Measurements from ENCODE around the gene ARRDC3.
"Not testable (repeated sequence)": the region's sequence is repeated elsewhere in the genome, so short reads cannot be mapped to it uniquely, and the experiment has no call there.

Gene ARRDC3

DNA sequence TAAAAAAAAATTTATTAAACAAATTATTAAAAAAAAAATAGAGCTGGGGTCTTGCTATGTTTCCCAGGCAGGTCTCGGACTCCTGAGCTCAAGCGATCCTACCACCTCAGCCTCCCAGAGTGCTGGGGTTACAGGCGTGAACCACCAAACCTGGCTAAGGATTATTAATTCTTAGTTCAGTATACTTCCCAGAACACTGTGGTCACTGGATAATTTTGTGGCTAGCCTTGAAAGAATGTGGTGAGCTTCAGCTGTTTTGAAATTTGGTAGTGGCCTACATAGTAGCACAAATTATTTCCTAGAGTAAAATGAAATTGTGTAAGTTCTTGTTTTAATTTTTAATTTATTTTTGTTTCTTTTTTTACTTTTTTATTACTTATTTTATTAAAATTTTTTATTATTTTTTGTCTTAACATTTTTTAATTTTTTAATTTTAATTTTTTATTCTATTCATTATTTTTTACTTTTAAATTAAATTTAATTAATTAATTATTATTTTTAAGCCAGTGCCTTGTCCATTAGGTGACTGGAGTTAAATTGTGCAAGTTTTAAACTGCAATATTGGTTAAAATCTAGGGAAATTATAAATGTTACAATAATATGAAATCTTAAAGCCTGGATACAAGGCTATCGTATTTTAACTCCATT, 23.0 kb downstream of the ARRDC3 start:
- no peak for DNase-seq

GRCh38 chr5:91357806-91358205, 25.3 kb downstream of the ARRDC3 start:
- H3K27ac Mint-ChIP-seq: no peak overlapping the region
- H3K9me3 Mint-ChIP-seq: peaks cover 3 to 9% of the 10 kb centered on the region in 2 donors
- H3K27me3 Mint-ChIP-seq: no peaks in the 10 kb centered on the region
- H3K4me1 Mint-ChIP-seq: peaks cover 33 to 34% of the 10 kb centered on the region in 2 donors
- no peak for DNase-seq
- ATAC-seq (replicated peaks): no peak
- peaks cover 0 to 8% of the 10 kb centered on the region in 2 donors for H3K36me3 Mint-ChIP-seq
- no peak overlapping the region for H3K4me3 Mint-ChIP-seq

More for the DNA sequence above, 23.0 kb downstream of the ARRDC3 start:
- H3K27me3 Mint-ChIP-seq: no peaks in the 10 kb centered on the region
- peaks cover 25 to 30% of the 10 kb centered on the region in 2 donors for H3K4me1 Mint-ChIP-seq
- no peak overlapping the region for H3K4me3 Mint-ChIP-seq
- H3K36me3 Mint-ChIP-seq: peaks cover 0 to 8% of the 10 kb centered on the region in 2 donors
- no peak for ATAC-seq (replicated peaks)
- H3K9me3 Mint-ChIP-seq: peaks cover 3 to 9% of the 10 kb centered on the region in 2 donors
- no peak overlapping the region for H3K27ac Mint-ChIP-seq

DNA sequence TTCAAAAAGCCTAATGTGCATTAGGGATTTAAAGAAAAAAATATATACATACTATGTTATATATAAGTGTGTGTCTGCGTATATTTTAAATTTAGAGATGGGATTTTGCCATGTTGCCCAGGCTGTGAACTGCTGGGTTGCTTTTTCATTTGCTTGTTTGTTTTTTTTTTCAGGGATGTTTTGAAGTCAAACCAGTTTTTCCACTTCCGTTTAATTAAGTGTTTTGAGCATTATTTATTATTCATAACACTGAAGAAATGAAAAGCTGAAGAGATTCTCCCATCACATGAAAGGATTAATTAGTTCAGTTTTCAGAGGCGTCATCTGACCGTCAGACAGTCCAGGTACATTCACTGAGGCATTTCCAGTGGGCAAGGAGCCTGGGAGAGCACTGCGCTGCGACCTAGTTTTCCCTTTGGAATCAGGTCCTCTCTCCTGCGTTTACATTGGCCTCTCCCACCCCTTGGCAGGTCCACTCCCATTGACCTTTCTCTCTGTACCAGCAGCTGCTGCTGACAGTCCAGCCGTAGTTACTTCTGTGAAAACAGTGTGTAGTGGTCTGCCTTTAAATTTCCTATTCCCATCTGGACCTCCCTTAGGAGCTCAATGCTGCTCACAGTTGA, 26.0 kb downstream of the ARRDC3 start:
- H3K36me3 Mint-ChIP-seq: peaks cover 0 to 8% of the 10 kb centered on the region in 2 donors
- no peaks in the 10 kb centered on the region for H3K27me3 Mint-ChIP-seq
- H3K4me1 Mint-ChIP-seq: peaks cover 30 to 36% of the 10 kb centered on the region in 2 donors
- no peak for ATAC-seq (replicated peaks)
- H3K4me3 Mint-ChIP-seq: no peak overlapping the region
- H3K27ac Mint-ChIP-seq: no peak overlapping the region
- DNase-seq: no peak
- H3K9me3 Mint-ChIP-seq: peaks cover 3 to 9% of the 10 kb centered on the region in 2 donors

DNA sequence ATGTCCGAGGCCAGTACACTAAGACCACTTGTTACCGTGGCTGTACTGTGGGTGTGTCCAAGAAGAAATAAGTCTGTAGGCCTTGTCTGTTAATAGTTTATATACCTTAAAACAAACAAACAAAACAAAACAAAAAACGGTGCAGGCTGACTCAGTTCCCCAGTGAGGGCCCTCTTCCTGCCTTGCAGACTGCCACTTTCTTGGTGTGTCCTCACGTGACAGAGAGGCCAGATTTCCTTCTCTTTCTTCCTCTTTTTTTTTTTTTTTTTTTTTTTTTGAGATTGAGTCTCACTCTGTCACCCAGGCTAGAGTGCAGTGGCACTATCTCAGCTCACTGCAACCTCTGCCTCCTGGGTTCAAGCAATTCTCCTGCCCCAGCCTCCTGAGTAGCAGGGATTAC, 28.2 kb downstream of the ARRDC3 start:
- H3K4me3 Mint-ChIP-seq, H3K36me3 Mint-ChIP-seq, H3K27me3 Mint-ChIP-seq, H3K9me3 Mint-ChIP-seq: not testable (repeated sequence)
- peak; percentile 15 for DNase-seq
- ATAC-seq (replicated peaks): peak; percentile 86 to 91
- H3K27ac Mint-ChIP-seq: peak overlapping the region; percentile 20
- H3K4me1 Mint-ChIP-seq: peaks cover 16 to 24% of the 10 kb centered on the region in 2 donors

GRCh38 chr5:91352831-91353695, 30.1 kb downstream of the ARRDC3 start:
- H3K4me1 Mint-ChIP-seq: peaks cover 14 to 24% of the 10 kb centered on the region in 2 donors
- DNase-seq (no peak), ATAC-seq (replicated peaks) (no peak)
- H3K27ac Mint-ChIP-seq: no peak overlapping the region
- H3K4me3 Mint-ChIP-seq: no peak overlapping the region
- no peaks in the 10 kb centered on the region for H3K27me3 Mint-ChIP-seq
- H3K36me3 Mint-ChIP-seq: no peaks in the 10 kb centered on the region
- H3K9me3 Mint-ChIP-seq: peaks cover 0 to 4% of the 10 kb centered on the region in 2 donors

DNA sequence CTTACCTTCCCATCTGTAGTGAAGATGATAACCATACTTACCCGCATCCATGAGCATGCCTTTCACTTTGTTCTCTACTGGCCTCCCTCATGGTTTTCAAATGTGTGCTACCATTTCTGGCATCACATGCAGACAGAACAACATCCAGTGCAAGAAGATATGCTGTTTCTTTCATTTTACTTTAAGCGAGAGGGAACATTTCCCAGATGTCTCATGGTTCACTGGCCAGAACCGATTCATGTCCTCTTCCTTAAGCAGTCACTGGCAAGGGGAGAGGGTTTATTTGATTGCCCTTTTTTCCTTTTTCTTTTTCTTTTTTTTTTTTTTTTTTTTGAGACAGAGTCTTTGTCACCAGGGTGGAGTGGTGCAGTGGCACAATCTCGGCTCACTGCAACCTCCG, 37.7 kb downstream of the ARRDC3 start:
- H3K27ac Mint-ChIP-seq: no peak overlapping the region
- peaks cover 0 to 8% of the 10 kb centered on the region in 2 donors for H3K27me3 Mint-ChIP-seq
- no peak for DNase-seq
- H3K9me3 Mint-ChIP-seq: peaks cover 1 to 4% of the 10 kb centered on the region in 2 donors
- no peaks in the 10 kb centered on the region for H3K4me1 Mint-ChIP-seq
- H3K4me3 Mint-ChIP-seq: no peak overlapping the region
- no peaks in the 10 kb centered on the region for H3K36me3 Mint-ChIP-seq
- no peak for ATAC-seq (replicated peaks)

DNA sequence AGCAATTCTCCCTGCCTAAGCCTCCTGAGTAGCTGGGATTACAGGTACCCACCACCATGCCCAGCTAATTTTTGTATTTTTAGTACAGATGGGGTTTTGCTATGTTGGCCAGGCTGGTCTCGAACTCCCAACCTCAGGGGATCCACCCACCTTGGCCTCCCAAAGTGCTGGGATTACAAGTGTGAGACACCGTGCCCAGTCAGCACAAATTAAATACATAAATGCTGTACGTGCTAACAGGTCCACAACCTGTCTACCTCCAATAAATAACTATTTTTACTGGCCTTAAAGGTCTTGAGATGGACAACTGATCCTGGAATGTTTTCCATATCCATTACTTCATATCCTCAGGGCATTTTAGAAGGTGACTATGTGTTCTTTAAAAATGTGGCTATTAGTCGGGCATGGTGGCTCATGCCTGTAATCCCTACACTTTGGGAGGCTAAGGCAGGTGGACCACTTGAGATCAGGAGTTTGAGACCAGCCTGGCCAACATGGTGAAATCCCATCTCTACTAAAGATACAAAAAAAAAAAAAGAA, 38.4 kb downstream of the ARRDC3 start:
- not testable (repeated sequence) for H3K4me1 Mint-ChIP-seq; H3K9me3 Mint-ChIP-seq; H3K27ac Mint-ChIP-seq; DNase-seq; ATAC-seq (replicated peaks); H3K36me3 Mint-ChIP-seq; H3K27me3 Mint-ChIP-seq; H3K4me3 Mint-ChIP-seq

GRCh38 chr5:91343916-91344315, 39.2 kb downstream of the ARRDC3 start:
- peaks cover 0 to 8% of the 10 kb centered on the region in 2 donors for H3K27me3 Mint-ChIP-seq
- no peaks in the 10 kb centered on the region for H3K36me3 Mint-ChIP-seq
- no peak overlapping the region for H3K4me3 Mint-ChIP-seq
- DNase-seq (no peak), ATAC-seq (replicated peaks) (no peak)
- H3K4me1 Mint-ChIP-seq: no peaks in the 10 kb centered on the region
- peaks cover 1 to 4% of the 10 kb centered on the region in 2 donors for H3K9me3 Mint-ChIP-seq
- no peak overlapping the region for H3K27ac Mint-ChIP-seq

GRCh38 chr5:91342931-91343330, 40.2 kb downstream of the ARRDC3 start:
- not testable (repeated sequence) for H3K27ac Mint-ChIP-seq; DNase-seq; ATAC-seq (replicated peaks); H3K36me3 Mint-ChIP-seq; H3K9me3 Mint-ChIP-seq; H3K4me3 Mint-ChIP-seq; H3K4me1 Mint-ChIP-seq; H3K27me3 Mint-ChIP-seq

- Mint-ChIP-seq H3K36me3 (no peaks in the 10 kb centered on the region), H3K9me3 (no peaks in the 10 kb centered on the region), H3K4me1 (no peaks in the 10 kb centered on the region), H3K27ac (no peak overlapping the region), H3K27me3 (peaks cover 0 to 8% of the 10 kb centered on the region in 2 donors), H3K4me3 (no peak overlapping the region)
- DNase-seq (no peak), ATAC-seq (replicated peaks) (no peak)
Observed at GRCh38 chr5:91341154-91341553, 42.0 kb downstream of the ARRDC3 start.

DNA sequence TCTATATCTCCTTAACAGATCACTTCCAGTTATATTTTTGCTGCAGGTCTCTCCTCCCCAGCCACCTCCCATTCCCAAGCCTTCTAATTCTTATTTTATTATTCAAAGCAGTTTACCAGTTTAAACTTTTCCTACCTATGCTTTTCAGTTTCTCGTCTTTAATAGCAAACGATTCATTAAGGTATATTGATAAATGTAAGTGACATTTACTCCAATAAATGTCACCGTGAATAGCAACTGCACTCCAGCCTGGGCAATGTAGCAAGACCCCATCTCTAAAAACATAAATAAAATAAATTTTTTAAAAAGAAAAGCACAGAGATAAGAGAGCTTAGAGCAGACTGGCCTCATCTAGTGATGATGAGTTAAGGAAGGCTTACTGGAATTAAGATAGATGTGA, 42.6 kb downstream of the ARRDC3 start:
- peaks cover 0 to 8% of the 10 kb centered on the region in 2 donors for H3K27me3 Mint-ChIP-seq
- H3K9me3 Mint-ChIP-seq: no peaks in the 10 kb centered on the region
- DNase-seq: no peak
- no peak overlapping the region for H3K27ac Mint-ChIP-seq
- no peaks in the 10 kb centered on the region for H3K4me1 Mint-ChIP-seq
- no peak overlapping the region for H3K4me3 Mint-ChIP-seq
- no peak for ATAC-seq (replicated peaks)
- H3K36me3 Mint-ChIP-seq: no peaks in the 10 kb centered on the region

DNA sequence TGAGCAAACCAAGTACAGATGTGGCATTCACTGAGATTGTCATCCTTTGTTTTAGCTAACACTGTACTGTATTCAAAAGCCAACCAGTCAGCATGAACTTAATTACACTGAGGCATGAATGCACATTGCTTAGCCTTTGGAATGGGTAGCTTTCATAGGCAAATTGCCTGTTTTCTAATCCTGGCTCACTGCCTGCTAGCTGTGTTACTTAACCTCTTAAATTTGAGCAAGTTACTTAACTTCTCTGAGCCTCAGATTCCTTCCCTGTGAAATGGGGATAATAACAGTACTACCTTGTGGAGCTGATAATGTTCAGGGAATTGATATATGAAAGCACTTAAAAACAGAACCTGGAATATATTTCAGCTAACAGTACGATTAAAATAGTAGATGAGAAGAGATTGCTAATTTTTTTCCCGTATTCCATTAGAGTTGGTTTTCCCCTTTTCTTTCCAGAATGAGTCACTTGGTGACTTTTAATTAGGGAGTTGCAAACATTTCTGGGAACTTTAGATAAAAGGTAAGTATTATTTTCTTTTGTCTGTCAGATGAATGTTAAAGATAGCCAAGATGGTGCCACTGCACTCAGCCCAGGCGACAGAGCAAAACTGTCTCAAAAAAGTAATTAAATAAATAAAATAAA, 43.9 kb downstream of the ARRDC3 start:
- H3K4me3 Mint-ChIP-seq: no peak overlapping the region
- no peak for DNase-seq
- H3K9me3 Mint-ChIP-seq: no peaks in the 10 kb centered on the region
- no peaks in the 10 kb centered on the region for H3K36me3 Mint-ChIP-seq
- H3K27me3 Mint-ChIP-seq: peaks cover 0 to 8% of the 10 kb centered on the region in 2 donors
- H3K4me1 Mint-ChIP-seq: no peaks in the 10 kb centered on the region
- no peak overlapping the region for H3K27ac Mint-ChIP-seq
- ATAC-seq (replicated peaks): no peak

DNA sequence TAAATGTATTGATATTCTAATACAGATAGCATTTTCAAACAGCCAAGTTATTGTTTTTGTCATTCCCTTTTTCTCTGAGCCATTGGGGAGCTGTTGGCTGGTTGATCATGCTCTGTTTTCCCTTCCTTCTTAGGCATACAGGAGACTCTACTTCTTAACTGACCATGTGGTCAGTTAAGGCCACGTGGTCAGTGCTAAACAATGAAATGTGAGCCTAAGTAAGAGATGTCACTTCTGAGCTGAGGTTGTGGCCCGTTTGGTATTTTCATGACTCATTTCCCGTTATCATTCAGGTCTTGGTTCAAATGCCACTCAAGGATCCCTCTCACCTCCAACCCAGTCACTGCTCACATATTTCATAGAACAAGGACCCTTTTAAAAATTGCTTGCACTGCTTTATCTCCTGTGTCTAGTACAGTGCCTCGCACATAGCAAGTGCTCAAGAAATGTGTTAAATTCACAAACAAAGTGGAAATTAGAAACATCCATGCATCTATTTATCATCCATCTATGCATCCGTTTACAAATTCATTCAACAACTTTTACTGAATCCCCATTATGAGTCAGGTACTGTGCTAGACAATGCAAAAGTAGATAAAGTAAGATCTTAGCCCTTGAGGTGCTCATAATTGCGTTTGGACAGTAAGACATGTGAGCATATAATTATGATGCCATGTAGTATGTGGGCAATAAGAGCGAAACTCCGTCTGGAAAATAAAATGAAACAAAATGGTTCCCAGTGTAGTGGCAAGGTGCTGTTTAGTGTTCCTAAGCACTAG, 50.7 kb downstream of the ARRDC3 start:
- DNase-seq (no peak), ATAC-seq (replicated peaks) (peak; percentile 39 to 60)
- no peaks in the 10 kb centered on the region for H3K27me3 Mint-ChIP-seq
- H3K4me3 Mint-ChIP-seq: no peak overlapping the region
- no peaks in the 10 kb centered on the region for H3K9me3 Mint-ChIP-seq
- no peak overlapping the region for H3K27ac Mint-ChIP-seq
- H3K4me1 Mint-ChIP-seq: peaks cover 0 to 6% of the 10 kb centered on the region in 2 donors
- H3K36me3 Mint-ChIP-seq: no peaks in the 10 kb centered on the region
